NCI-H82 treated with DMSO at 0.1 percent for 48 hours (cell line): ENCODE data around the gene CCNB2.
"Not testable (repeated sequence)": the region's sequence is repeated elsewhere in the genome, so short reads cannot be mapped to it uniquely, and the experiment has no call there.

Experiments used
- DNase-seq: peaks from one replicate; lab custom pipeline; 2025; ENCODE audit not compliant: unreplicated experiment; lab: John Stamatoyannopoulos, UW

The CCNB2 gene

GRCh38 chr15:59104912-59105732, at the start of gene CCNB2:
TSS of gene CCNB2 (plus strand) at chr15:59105146. CDS start at chr15:59105269, 123 bp downstream.
- DNase-seq: peak; percentile 77

GRCh38 chr15:59059076-59059597, 45.8 kb upstream of the CCNB2 start:
- no peak for DNase-seq

- DNase-seq: no peak
These were observed 44.6 kb upstream of the CCNB2 start for GRCh38 chr15:59060348-59060747.

- DNase-seq: no peak
These were observed 41.9 kb upstream of the CCNB2 start for GRCh38 chr15:59063042-59063441.

GRCh38 chr15:59069430-59069829, 35.5 kb upstream of the CCNB2 start:
- no peak for DNase-seq

GRCh38 chr15:59074607-59075006, 30.3 kb upstream of the CCNB2 start:
- no peak for DNase-seq

GRCh38 chr15:59087731-59088130, 17.2 kb upstream of the CCNB2 start:
- no peak for DNase-seq

GRCh38 chr15:59094077-59094476, 10.9 kb upstream of the CCNB2 start:
- DNase-seq: no peak

- no peak for DNase-seq
These were observed 8.5 kb upstream of the CCNB2 start for GRCh38 chr15:59096429-59096828.

GRCh38 chr15:59099162-59099685, 5.7 kb upstream of the CCNB2 start:
- no peak for DNase-seq

- no peak for DNase-seq
These were observed 389 bp upstream of the CCNB2 start for GRCh38 chr15:59104602-59104911.

- DNase-seq: no peak
These were observed 908 bp downstream of the CCNB2 start for GRCh38 chr15:59105854-59106253.

GRCh38 chr15:59111251-59111650, 6.3 kb downstream of the CCNB2 start:
- DNase-seq: no peak

GRCh38 chr15:59115047-59115446, 10.1 kb downstream of the CCNB2 start:
- no peak for DNase-seq

GRCh38 chr15:59116141-59116540, 11.2 kb downstream of the CCNB2 start:
- DNase-seq: no peak

GRCh38 chr15:59116771-59117170, 11.8 kb downstream of the CCNB2 start:
- DNase-seq: no peak

- no peak for DNase-seq
These were observed 14.7 kb downstream of the CCNB2 start for GRCh38 chr15:59119625-59120024.

GRCh38 chr15:59120937-59121336, 16.0 kb downstream of the CCNB2 start:
- DNase-seq: no peak

- DNase-seq: no peak
These were observed 19.3 kb downstream of the CCNB2 start for GRCh38 chr15:59124261-59124660.

GRCh38 chr15:59125683-59126082, 20.7 kb downstream of the CCNB2 start:
- DNase-seq: not testable (repeated sequence)

GRCh38 chr15:59127255-59127654, 22.3 kb downstream of the CCNB2 start:
- not testable (repeated sequence) for DNase-seq

- DNase-seq: no peak
These were observed 26.5 kb downstream of the CCNB2 start for GRCh38 chr15:59131456-59131855.
